HEK293 (cell line): ENCODE measurements around the gene CIB1.

ENCODE experiments used
- CTCF ChIA-PET: fragments of 350-600 bp; formaldehyde crosslinking; extraction: SDS; loops from one replicate; lab custom pipeline; 2021; ENCODE audit warnings: antibody characterized with exemption; lab: Yijun Ruan, JAX
- POLR2A ChIA-PET: fragments of 300-600 bp; formaldehyde crosslinking; extraction: SDS; loops from one replicate; lab custom pipeline; 2020; ENCODE audit warnings: antibody characterized with exemption, inconsistent platforms; lab: Yijun Ruan, JAX
- H3K27ac ChIP-seq: fragments of 200-500 bp; sonication (Bioruptor generic); 2 replicates; pipeline ENCODE4 v1.5.1; 2014; ENCODE audit warnings: low read depth, low read length, control low read depth, inconsistent platforms; ENCODE audit errors: extremely low read depth
- H3K36me3 ChIP-seq, 2 experiments: fragments of 200-500 bp in 1 of 2; sonication (Bioruptor generic) in 1 of 2; 1 replicate in 1 of 2; 2 replicates in 1 of 2; pipeline ENCODE4 v1.5.1; 2014 to 2017; ENCODE audit warnings: inconsistent platforms in 2 of 2, low read length in 2 of 2; ENCODE audit not compliant: control insufficient read depth in 2 of 2, insufficient read depth in 1 of 2
- H3K4me1 ChIP-seq: fragments of 200-500 bp; sonication (Bioruptor generic); 2 replicates; pipeline ENCODE4 v1.5.1; 2014; ENCODE audit warnings: mild to moderate bottlenecking, low read length, inconsistent platforms; ENCODE audit not compliant: control insufficient read depth, insufficient read depth
- H3K4me3 ChIP-seq: 2 replicates; pipeline ENCODE4 v1.5.1; 2011; ENCODE audit warnings: low read depth, mild to moderate bottlenecking, control low read depth, low read length, moderate library complexity
- H3K9me3 ChIP-seq: fragments of 200-500 bp; sonication (Bioruptor generic); 2 replicates; pipeline ENCODE4 v1.5.1; 2014; ENCODE audit warnings: low read depth, low read length, inconsistent platforms; ENCODE audit not compliant: control insufficient read depth, insufficient read depth
- GFI1B ChIP-seq: fragments of 450-650 bp; formaldehyde crosslinking; IDR thresholded peaks from 2 replicates; pipeline ENCODE4 v1.5.1; 2016; ENCODE audit warnings: missing biosample characterization, missing genetic modification characterization
- YY1 ChIP-seq: fragments of 450-650 bp; formaldehyde crosslinking; IDR thresholded peaks from 2 replicates; pipeline ENCODE4 v1.5.1; 2018; ENCODE audit warnings: missing biosample characterization, missing genetic modification characterization
- ZBTB48 ChIP-seq: fragments of 450-650 bp; formaldehyde crosslinking; IDR thresholded peaks from 2 replicates; pipeline ENCODE4 v1.5.1; 2016; ENCODE audit warnings: missing biosample characterization, missing genetic modification characterization
- ZFP41 ChIP-seq: fragments of 450-650 bp; formaldehyde crosslinking; IDR thresholded peaks from 2 replicates; pipeline ENCODE4 v1.5.1; 2016; ENCODE audit warnings: missing biosample characterization, missing genetic modification characterization, borderline replicate concordance
- ZNF114 ChIP-seq: fragments of 450-650 bp; formaldehyde crosslinking; IDR thresholded peaks from 2 replicates; pipeline ENCODE4 v1.5.0; 2017; ENCODE audit warnings: missing biosample characterization, missing genetic modification characterization
- TF ChIP-seq, protein P1 (sequence below): fragments of 450-650 bp; formaldehyde crosslinking; IDR thresholded peaks from 2 replicates; pipeline ENCODE4 v1.5.1; 2016; ENCODE audit warnings: missing biosample characterization, missing genetic modification characterization
- TF ChIP-seq, protein P2 (sequence below): fragments of 450-650 bp; formaldehyde crosslinking; IDR thresholded peaks from 2 replicates; pipeline ENCODE4 v1.5.1; 2016; ENCODE audit warnings: missing biosample characterization, missing genetic modification characterization
- TF ChIP-seq, protein P3 (sequence below): fragments of 450-650 bp; formaldehyde crosslinking; IDR thresholded peaks from 2 replicates; pipeline ENCODE4 v1.5.1; 2016; ENCODE audit warnings: missing biosample characterization, missing genetic modification characterization
- TF ChIP-seq, protein P4 (sequence below): fragments of 450-650 bp; formaldehyde crosslinking; IDR thresholded peaks from 2 replicates; pipeline ENCODE4 v1.5.1; 2017; ENCODE audit warnings: missing biosample characterization, missing genetic modification characterization
- TF ChIP-seq, protein P5 (sequence below): fragments of 450-650 bp; formaldehyde crosslinking; IDR thresholded peaks from 2 replicates; pipeline ENCODE4 v1.5.1; 2016; ENCODE audit warnings: missing biosample characterization, missing genetic modification characterization

Gene CIB1

DNA sequence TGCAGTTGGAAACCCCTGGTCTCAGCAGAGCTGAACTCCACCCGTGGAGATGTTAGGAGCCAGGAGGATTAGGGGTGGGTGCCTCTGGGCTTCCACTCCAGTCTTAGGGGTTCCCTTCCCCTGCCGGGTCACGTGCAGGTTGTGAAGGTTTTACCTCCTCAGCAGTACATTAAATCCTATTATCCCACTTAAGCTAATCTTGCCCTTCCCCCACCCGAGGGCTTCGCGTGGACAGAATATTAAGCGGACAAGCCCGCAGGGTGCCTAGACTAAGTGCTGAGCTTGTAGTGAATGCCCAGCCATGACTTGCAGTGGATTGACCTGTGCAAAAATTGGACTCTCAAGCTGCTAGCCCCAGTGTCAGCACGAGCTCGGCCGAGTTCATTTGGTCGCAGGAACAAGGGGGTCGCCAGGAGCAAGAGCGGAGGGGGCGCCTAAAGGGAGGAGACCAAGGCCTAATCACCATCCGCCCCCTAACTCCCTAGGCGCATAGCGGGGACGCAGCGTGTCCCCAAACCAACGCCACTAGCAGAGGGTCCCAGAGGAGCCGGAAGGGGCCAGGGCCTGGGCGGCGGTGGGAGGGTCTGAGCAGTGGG is 33.1 kb downstream of the CIB1 start (continued):
- TF ChIP-seq, protein P1, sequence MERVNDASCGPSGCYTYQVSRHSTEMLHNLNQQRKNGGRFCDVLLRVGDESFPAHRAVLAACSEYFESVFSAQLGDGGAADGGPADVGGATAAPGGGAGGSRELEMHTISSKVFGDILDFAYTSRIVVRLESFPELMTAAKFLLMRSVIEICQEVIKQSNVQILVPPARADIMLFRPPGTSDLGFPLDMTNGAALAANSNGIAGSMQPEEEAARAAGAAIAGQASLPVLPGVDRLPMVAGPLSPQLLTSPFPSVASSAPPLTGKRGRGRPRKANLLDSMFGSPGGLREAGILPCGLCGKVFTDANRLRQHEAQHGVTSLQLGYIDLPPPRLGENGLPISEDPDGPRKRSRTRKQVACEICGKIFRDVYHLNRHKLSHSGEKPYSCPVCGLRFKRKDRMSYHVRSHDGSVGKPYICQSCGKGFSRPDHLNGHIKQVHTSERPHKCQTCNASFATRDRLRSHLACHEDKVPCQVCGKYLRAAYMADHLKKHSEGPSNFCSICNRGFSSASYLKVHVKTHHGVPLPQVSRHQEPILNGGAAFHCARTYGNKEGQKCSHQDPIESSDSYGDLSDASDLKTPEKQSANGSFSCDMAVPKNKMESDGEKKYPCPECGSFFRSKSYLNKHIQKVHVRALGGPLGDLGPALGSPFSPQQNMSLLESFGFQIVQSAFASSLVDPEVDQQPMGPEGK = peak; percentile 18; the same call in 1 of the 2 replicates
- TF ChIP-seq, protein P2, sequence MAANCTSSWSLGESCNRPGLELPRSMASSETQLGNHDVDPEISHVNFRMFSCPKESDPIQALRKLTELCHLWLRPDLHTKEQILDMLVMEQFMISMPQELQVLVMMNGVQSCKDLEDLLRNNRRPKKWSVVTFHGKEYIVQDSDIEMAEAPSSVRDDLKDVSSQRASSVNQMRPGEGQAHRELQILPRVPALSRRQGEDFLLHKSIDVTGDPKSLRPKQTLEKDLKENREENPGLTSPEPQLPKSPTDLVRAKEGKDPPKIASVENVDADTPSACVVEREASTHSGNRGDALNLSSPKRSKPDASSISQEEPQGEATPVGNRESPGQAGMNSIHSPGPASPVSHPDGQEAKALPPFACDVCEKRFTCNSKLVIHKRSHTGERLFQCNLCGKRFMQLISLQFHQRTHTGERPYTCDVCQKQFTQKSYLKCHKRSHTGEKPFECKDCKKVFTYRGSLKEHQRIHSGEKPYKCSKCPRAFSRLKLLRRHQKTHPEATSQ (tag by site-specific recombination) = no peak
- TF ChIP-seq ZFP41 (tag by site-specific recombination) = no peak

DNA sequence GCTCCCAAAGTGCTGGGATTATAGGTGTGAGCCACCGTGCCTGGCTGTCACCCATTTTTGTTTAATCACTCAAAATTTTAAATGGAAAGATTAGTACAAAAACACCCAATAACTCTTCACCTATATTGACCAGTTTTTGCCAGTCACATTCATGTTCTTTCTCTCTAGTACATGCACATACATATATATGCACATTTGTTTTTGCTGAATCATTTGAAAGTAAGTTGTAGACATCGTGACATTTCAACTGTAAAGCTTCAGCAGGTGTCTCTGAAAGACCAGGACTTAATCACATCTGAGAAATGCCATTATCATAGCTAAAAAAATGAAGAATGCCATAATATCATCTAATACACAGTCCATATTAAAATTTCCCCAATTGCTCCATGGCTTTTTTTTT is 39.1 kb downstream of the CIB1 start:
- H3K27ac ChIP-seq = no peak overlapping the region
- no peaks in the 10 kb centered on the region; a peak in 1 of 3 replicates for H3K36me3 ChIP-seq
- no peaks in the 10 kb centered on the region for H3K9me3 ChIP-seq
- H3K4me3 ChIP-seq = no peak overlapping the region
- ChIA-PET POLR2A (no interaction called here), CTCF (interaction anchor here (0.5 to 0.7 kb wide), 2 partner anchors 24 to 195 kb away, joined by 3 to 4 read pairs; no protein-coding TSS in a partner anchor)
- TF ChIP-seq ZNF114 (no peak), YY1 (tag by site-specific recombination) (no peak), ZBTB48 (tag by site-specific recombination) (no peak), GFI1B (tag by site-specific recombination) (no peak)
- TF ChIP-seq, protein P3, sequence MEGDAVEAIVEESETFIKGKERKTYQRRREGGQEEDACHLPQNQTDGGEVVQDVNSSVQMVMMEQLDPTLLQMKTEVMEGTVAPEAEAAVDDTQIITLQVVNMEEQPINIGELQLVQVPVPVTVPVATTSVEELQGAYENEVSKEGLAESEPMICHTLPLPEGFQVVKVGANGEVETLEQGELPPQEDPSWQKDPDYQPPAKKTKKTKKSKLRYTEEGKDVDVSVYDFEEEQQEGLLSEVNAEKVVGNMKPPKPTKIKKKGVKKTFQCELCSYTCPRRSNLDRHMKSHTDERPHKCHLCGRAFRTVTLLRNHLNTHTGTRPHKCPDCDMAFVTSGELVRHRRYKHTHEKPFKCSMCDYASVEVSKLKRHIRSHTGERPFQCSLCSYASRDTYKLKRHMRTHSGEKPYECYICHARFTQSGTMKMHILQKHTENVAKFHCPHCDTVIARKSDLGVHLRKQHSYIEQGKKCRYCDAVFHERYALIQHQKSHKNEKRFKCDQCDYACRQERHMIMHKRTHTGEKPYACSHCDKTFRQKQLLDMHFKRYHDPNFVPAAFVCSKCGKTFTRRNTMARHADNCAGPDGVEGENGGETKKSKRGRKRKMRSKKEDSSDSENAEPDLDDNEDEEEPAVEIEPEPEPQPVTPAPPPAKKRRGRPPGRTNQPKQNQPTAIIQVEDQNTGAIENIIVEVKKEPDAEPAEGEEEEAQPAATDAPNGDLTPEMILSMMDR (tag by site-specific recombination) = no peak
- TF ChIP-seq, protein P4, sequence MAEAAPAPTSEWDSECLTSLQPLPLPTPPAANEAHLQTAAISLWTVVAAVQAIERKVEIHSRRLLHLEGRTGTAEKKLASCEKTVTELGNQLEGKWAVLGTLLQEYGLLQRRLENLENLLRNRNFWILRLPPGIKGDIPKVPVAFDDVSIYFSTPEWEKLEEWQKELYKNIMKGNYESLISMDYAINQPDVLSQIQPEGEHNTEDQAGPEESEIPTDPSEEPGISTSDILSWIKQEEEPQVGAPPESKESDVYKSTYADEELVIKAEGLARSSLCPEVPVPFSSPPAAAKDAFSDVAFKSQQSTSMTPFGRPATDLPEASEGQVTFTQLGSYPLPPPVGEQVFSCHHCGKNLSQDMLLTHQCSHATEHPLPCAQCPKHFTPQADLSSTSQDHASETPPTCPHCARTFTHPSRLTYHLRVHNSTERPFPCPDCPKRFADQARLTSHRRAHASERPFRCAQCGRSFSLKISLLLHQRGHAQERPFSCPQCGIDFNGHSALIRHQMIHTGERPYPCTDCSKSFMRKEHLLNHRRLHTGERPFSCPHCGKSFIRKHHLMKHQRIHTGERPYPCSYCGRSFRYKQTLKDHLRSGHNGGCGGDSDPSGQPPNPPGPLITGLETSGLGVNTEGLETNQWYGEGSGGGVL (tag by site-specific recombination) = no peak
- TF ChIP-seq, protein P5, sequence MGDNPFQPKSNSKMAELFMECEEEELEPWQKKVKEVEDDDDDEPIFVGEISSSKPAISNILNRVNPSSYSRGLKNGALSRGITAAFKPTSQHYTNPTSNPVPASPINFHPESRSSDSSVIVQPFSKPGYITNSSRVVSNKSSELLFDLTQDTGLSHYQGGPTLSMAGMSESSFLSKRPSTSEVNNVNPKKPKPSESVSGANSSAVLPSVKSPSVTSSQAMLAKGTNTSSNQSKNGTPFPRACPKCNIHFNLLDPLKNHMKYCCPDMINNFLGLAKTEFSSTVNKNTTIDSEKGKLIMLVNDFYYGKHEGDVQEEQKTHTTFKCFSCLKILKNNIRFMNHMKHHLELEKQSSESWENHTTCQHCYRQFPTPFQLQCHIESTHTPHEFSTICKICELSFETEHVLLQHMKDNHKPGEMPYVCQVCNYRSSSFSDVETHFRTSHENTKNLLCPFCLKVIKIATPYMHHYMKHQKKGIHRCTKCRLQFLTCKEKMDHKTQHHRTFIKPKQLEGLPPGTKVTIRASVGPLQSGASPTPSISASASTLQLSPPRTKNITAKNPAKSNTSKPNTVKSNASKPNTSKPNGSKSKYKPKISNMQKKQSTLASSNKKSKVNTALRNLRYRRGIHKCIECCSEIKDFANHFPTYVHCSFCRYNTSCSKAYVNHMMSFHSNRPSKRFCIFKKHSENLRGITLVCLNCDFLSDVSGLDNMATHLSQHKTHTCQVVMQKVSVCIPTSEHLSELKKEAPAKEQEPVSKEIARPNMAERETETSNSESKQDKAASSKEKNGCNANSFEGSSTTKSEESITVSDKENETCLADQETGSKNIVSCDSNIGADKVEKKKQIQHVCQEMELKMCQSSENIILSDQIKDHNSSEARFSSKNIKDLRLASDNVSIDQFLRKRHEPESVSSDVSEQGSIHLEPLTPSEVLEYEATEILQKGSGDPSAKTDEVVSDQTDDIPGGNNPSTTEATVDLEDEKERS (tag by site-specific recombination) = no peak
- H3K4me1 ChIP-seq = peaks cover 7% of the 10 kb centered on the region
